K562 (cell line): ENCODE measurements around the gene TAF1D. TPM values are rescaled to one million over a fixed set of nuclear protein-coding genes. Genes with fewer than 3 reads are reported as not detected.

Experiments used
- ATAC-seq: fragments of 200-7000 bp; cut with Tn5 transposase; 3 replicates; pipeline ENCODE4 v1.9.1; 2020; ENCODE audit warnings: moderate library complexity
- BruUV-seq: library from RNA; stranded (reverse); fragments of 400-500 nt; replicated peaks from 2 replicates; lab custom pipeline; 2021; lab: Mats Ljungman, UMichigan
- CTCF ChIA-PET: fragments of 300-600 bp; formaldehyde crosslinking; extraction: SDS; loops from one replicate; lab custom pipeline; 2021; ENCODE audit warnings: low intra/inter-chr PET ratio; lab: Yijun Ruan, JAX
- POLR2A ChIA-PET: fragments of 300-600, 350-650 bp; sonication (Branson Sonifier 250); formaldehyde crosslinking; extraction: SDS; loops from one replicate; lab custom pipeline; 2021; ENCODE audit warnings: antibody characterized with exemption, inconsistent platforms; lab: Yijun Ruan, JAX
- DNase-seq, 4 experiments: peaks; one replicate each; pipeline versions ENCODE4 v3.0.0 to v3.0.0-alpha.2; 2011 to 2018; ENCODE audit warnings: low spot score in 3 of 4, mixed read lengths in 3 of 4; ENCODE audit errors: extremely low read depth in 1 of 4
- FAIRE-seq: peaks from 2 replicates; lab custom pipeline; 2011; peaks lifted over from hg19 to GRCh38; lab: Jason Lieb, UNC
- H2AFZ ChIP-seq: 2 replicates; pipeline ENCODE4 v1.6.0; 2011; ENCODE audit warnings: low read depth, low read length, control low read depth, inconsistent platforms
- H3K27ac ChIP-seq: fragments of 200-600 bp; 3 replicates; pipeline ENCODE4 v1.8.0; 2011; ENCODE audit warnings: low read depth, mild to moderate bottlenecking, control low read depth, inconsistent platforms, low read length, moderate library complexity, mixed read lengths; ENCODE audit errors: extremely low read depth
- H3K27me3 ChIP-seq, 2 experiments: fragments of 300-600 bp in 1 of 2; 2 replicates in 1 of 2; 3 replicates in 1 of 2; pipeline versions ENCODE4 v1.6.0 to v1.8.0; 2011; ENCODE audit warnings: inconsistent platforms in 2 of 2, low read length in 2 of 2, mild to moderate bottlenecking in 1 of 2, mixed read lengths in 1 of 2, moderate library complexity in 1 of 2; ENCODE audit not compliant: control insufficient read depth in 2 of 2, insufficient read depth in 2 of 2
- H3K36me3 ChIP-seq: fragments of 300-600 bp; 3 replicates; pipeline ENCODE4 v1.8.0; 2011; ENCODE audit warnings: mild to moderate bottlenecking, low read length, inconsistent platforms; ENCODE audit not compliant: control insufficient read depth, insufficient read depth
- H3K4me1 ChIP-seq, 2 experiments: fragments of 200-600 bp in 1 of 2; replicated peaks in 1 of 2; 2 replicates in 1 of 2; 3 replicates in 1 of 2; pipeline versions ENCODE4 v1.5.1 to v1.8.0; 2011; ENCODE audit warnings: inconsistent platforms in 2 of 2, low read length in 2 of 2, mild to moderate bottlenecking in 1 of 2, mixed read lengths in 1 of 2, moderate library complexity in 1 of 2; ENCODE audit not compliant: control insufficient read depth in 2 of 2, insufficient read depth in 2 of 2
- H3K4me2 ChIP-seq: 2 replicates; pipeline ENCODE4 v1.6.1; 2011; ENCODE audit warnings: low read length, control low read depth, inconsistent platforms, mixed read lengths; ENCODE audit not compliant: insufficient read depth
- H3K4me3 ChIP-seq: fragments of 200-600 bp; sonication (generic), shearing (Covaris generic); 2 replicates; pipeline ENCODE4 v1.5.1; 2016; ENCODE audit warnings: control low read depth, inconsistent platforms
- H3K79me2 ChIP-seq: fragments of 200-600 bp; 3 replicates; pipeline ENCODE4 v1.8.0; 2011; ENCODE audit warnings: low read length, inconsistent platforms; ENCODE audit not compliant: control insufficient read depth, insufficient read depth
- H3K9ac ChIP-seq, 2 experiments: 2 replicates each; pipeline versions ENCODE4 v1.6.0 to v1.6.1; 2011; ENCODE audit warnings: low read depth in 2 of 2, low read length in 2 of 2, control low read depth in 1 of 2, inconsistent platforms in 1 of 2, mild to moderate bottlenecking in 1 of 2, mixed read lengths in 1 of 2; ENCODE audit not compliant: insufficient read depth in 1 of 2
- H3K9me1 ChIP-seq: one replicate; pipeline ENCODE4 v1.6.0; 2011; ENCODE audit warnings: inconsistent platforms, mild to moderate bottlenecking, low read length, moderate library complexity; ENCODE audit not compliant: control insufficient read depth, insufficient read depth
- H3K9me3 ChIP-seq: replicated peaks from 2 replicates; pipeline ENCODE4 v1.5.1; 2011; ENCODE audit warnings: low read depth, low read length, inconsistent platforms; ENCODE audit not compliant: control insufficient read depth, insufficient read depth
- H4K20me1 ChIP-seq: replicated peaks from 2 replicates; pipeline ENCODE4 v1.6.1; 2011; ENCODE audit warnings: low read length, inconsistent platforms, mixed read lengths; ENCODE audit not compliant: control insufficient read depth, insufficient read depth
- C11orf30 ChIP-seq: fragments of 450-650 bp; IDR thresholded peaks from 2 replicates; pipeline ENCODE4 v1.6.1; 2016; ENCODE audit warnings: low read depth, mild to moderate bottlenecking
- CBX3 ChIP-seq, 2 experiments: IDR thresholded peaks; 1 replicate in 1 of 2; 2 replicates in 1 of 2; pipeline ENCODE4 v1.6.1; 2012; ENCODE audit warnings: inconsistent platforms in 2 of 2, low read length in 2 of 2, borderline replicate concordance in 1 of 2, control low read depth in 1 of 2
- CTBP1 ChIP-seq: fragments of 450-650 bp; IDR thresholded peaks from 2 replicates; pipeline ENCODE4 v1.6.1; 2016; ENCODE audit warnings: borderline replicate concordance
- CXXC5 ChIP-seq: fragments of 250-450 bp; sonication (Bioruptor Pico); IDR thresholded peaks from 2 replicates; pipeline ENCODE4 v1.8.0; 2022; ENCODE audit warnings: inconsistent platforms, mild to moderate bottlenecking, moderate library complexity
- DACH1 ChIP-seq: fragments of 450-650 bp; IDR thresholded peaks from 2 replicates; pipeline ENCODE4 v1.6.1; 2018; ENCODE audit not compliant: partially characterized antibody
- E2F5 ChIP-seq: sonication (generic); formaldehyde crosslinking; IDR thresholded peaks from 2 replicates; pipeline ENCODE4 v1.8.0; 2022; ENCODE audit warnings: mild to moderate bottlenecking, missing genetic modification reagents
- ELF1 ChIP-seq: fragments of 200-800 bp; sonication (Bioruptor generic); IDR thresholded peaks from 2 replicates; pipeline ENCODE4 v1.6.1; 2016; ENCODE audit warnings: missing genetic modification characterization, missing compliant biosample characterization
- ELK3 ChIP-seq: fragments of 450-650 bp; formaldehyde crosslinking; IDR thresholded peaks from 2 replicates; pipeline ENCODE4 v1.4.0; 2020; ENCODE audit warnings: mild to moderate bottlenecking
- MXD1 ChIP-seq: fragments of 250-450 bp; sonication (Bioruptor Pico); IDR thresholded peaks from 2 replicates; pipeline ENCODE4 v1.8.0; 2021; ENCODE audit warnings: borderline replicate concordance, mild to moderate bottlenecking, moderate library complexity; ENCODE audit not compliant: poor library complexity, severe bottlenecking
- PHTF2 ChIP-seq: fragments of 250-450 bp; sonication (Bioruptor Pico); IDR thresholded peaks from 2 replicates; pipeline ENCODE4 v1.5.0; 2021; ENCODE audit warnings: mild to moderate bottlenecking
- PML ChIP-seq: IDR thresholded peaks from 2 replicates; pipeline ENCODE4 v1.6.1; 2012; ENCODE audit warnings: low read length, inconsistent platforms
- POLR2B ChIP-seq: fragments of 450-650 bp; IDR thresholded peaks from 2 replicates; pipeline ENCODE4 v1.6.1; 2018; ENCODE audit warnings: low read depth; ENCODE audit not compliant: partially characterized antibody
- POLR2G ChIP-seq: fragments of 200-400 bp; formaldehyde crosslinking; IDR thresholded peaks from 2 replicates; pipeline ENCODE4 v1.6.1; 2017; ENCODE audit warnings: low read depth, mild to moderate bottlenecking, antibody characterized with exemption, low read length, moderate library complexity
- PREB ChIP-seq: sonication (generic); formaldehyde crosslinking; IDR thresholded peaks from 2 replicates; pipeline ENCODE4 v1.8.1; 2023; ENCODE audit warnings: mild to moderate bottlenecking, missing genetic modification reagents
- TAF15 ChIP-seq: fragments of 200-400 bp; formaldehyde crosslinking; IDR thresholded peaks from 2 replicates; pipeline ENCODE4 v1.6.1; 2017; ENCODE audit warnings: mild to moderate bottlenecking, low read depth, low read length, moderate library complexity
- WGBS: fragments of 100-300 bp; shearing (Covaris generic); methylation state at CpG from one replicate; pipeline ENCODE4 v1.1.6; 2016; ENCODE audit warnings: low coverage, mixed read lengths; ENCODE audit not compliant: insufficient coverage; ENCODE audit errors: missing lambda C conversion rate; 5-methylcytosine and 5-hydroxymethylcytosine counted together
- in situ Hi-C: fragments of 300-500 bp; cut with MboI; formaldehyde crosslinking; loops from 4 replicates; pipeline ENCODE4 v1.15.0; 2018; ENCODE audit warnings: inconsistent platforms, mixed read lengths
- intact Hi-C: fragments of 100-400 bp; cut with micrococcal nuclease; formaldehyde crosslinking; loops from 2 replicates; pipeline ENCODE4 v1.14.2; 2022
- polyA plus RNA-seq, 8 experiments: library from polyadenylated mRNA; depleted of rRNA in 4 of 8; stranded (reverse) in 5 of 8; unstranded in 3 of 8; fragments of >200 nt; fragmentation: Nextera tagmentation in 2 of 8; fragmentation: Illumina TruSeq in 1 of 8; extraction: Ambion mirVana in 2 of 8; extraction: Trizol in 1 of 8; gene quantifications; 2 replicates each; pipeline versions ENCODE4 v1.2.1 to v1.2.3, GENCODE V29; 2011 to 2014; ENCODE audit warnings: inconsistent platforms in 1 of 8, missing spikeins in 1 of 8
- total RNA-seq, 7 experiments: library from RNA; depleted of rRNA in 6 of 7; stranded (reverse); fragments of >200 nt in 6 of 7; fragmentation: Illumina TruSeq in 2 of 7; extraction: Trizol in 2 of 7; gene quantifications; 2 replicates each; pipeline versions ENCODE4 v1.2.1 to v1.2.3, GENCODE V29; 2011 to 2021; ENCODE audit warnings: low replicate concordance in 1 of 7

TAF1D gene
- total and polyA plus RNA-seq, 9 of the 15 experiments (the other 6 are each of a cell fraction or from before 2014, with no cell fraction given), result 122 to 347 (median 250) TPM

DNA sequence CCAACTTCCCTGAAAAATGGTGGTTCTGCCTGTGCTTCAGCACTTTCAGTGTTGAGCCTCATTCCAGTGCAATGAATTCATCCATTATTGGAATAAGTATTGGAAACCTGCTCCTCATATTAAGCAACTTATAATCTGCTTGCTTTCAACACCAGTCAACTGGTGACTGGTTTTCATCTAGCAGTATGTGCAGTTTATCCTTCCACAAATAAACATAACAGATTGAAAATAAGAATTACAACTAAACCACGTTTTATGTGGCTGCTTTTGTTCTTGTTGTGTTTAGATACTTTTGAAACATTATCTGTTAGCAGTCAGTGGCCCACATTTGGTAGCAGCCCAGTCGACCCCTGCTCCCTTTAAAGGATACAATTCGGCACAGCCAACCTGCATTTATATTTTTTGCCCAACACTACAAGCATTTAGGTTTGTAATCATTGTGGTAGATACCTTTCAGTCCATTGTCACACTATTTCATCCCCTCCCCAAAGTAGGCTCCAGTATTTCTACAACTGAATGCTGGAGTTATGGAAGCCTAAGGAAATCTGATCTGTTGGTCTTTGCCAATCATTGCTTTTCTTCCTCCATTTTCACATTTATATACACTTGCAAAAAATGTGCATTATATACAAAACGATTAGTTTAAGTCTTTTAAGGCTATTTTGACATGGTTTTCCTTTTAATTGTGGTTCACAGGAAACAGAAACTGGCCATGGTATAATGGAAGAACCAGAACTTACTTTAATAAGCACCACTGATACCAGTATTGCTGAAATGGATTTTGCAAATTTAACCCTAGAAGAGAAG is 13.1 kb downstream of the TAF1D start:
- in situ Hi-C loops, result no loop called here
- H3K36me3 ChIP-seq, result peaks cover 94% of the 10 kb centered on the region
- H2AFZ ChIP-seq, result no peak overlapping the region
- ATAC-seq (peak; percentile 18), FAIRE-seq (no peak), DNase-seq (no peak)
- H3K4me1 ChIP-seq, result no peaks in the 10 kb centered on the region
- peak overlapping the region; percentile 21; the same call in 1 of the 3 replicates for H3K27ac ChIP-seq
- no peaks in the 10 kb centered on the region for H3K9me1 ChIP-seq
- no peak overlapping the region for H3K4me2 ChIP-seq
- H3K4me3 ChIP-seq, result no peak overlapping the region
- H3K27me3 ChIP-seq, result no peaks in the 10 kb centered on the region
- no peaks in the 10 kb centered on the region for H3K9me3 ChIP-seq
- H3K79me2 ChIP-seq, result peaks cover 12% of the 10 kb centered on the region
- 25% methylated on average over 4 of the region's 4 CpGs for WGBS
- no peak overlapping the region for H3K9ac ChIP-seq
- ChIA-PET CTCF (no interaction called here), POLR2A (interaction anchor here (1.6 to 9.3 kb wide), 4 partner anchors 9 to 12 kb away, joined by 8 to 98 read pairs (median 12); partner anchors contain the start of genes C11orf54 and TAF1D)
- BruUV-seq, result no TSS peak
- intact Hi-C loops, result no loop called here
- H4K20me1 ChIP-seq, result no peaks in the 10 kb centered on the region
- TF ChIP-seq POLR2B, result peak; percentile 16
- TF ChIP-seq TAF15, result no peak
- TF ChIP-seq PHTF2, result 0 out of 2 replicates have a peak, but pooled peaks have one; percentile 5
- TF ChIP-seq POLR2G, result peak; percentile 22
- TF ChIP-seq E2F5 (CRISPR knock-in tag), result no peak
- TF ChIP-seq CBX3 (IDR thresholded peaks at IDR 0.05; ENCODE audit: borderline replicate concordance in 1 of 2, low read length in 2 of 2), result no peak
- TF ChIP-seq CTBP1, result no peak
- TF ChIP-seq PML, result peak; percentile 9; the same call in 1 of the 2 replicates
- TF ChIP-seq PREB (CRISPR knock-in tag), result no peak
- TF ChIP-seq MXD1, result no peak
- TF ChIP-seq DACH1, result no peak
- no peak for TF ChIP-seq CXXC5 (CRISPR knock-in tag)
- no peak for TF ChIP-seq ELF1 (tag)
- no peak for TF ChIP-seq ELK3 (CRISPR knock-in tag)
- no peak for TF ChIP-seq C11orf30
